Measurements from ENCODE around the gene DARS2.
"Not testable (repeated sequence)": the region's sequence is repeated elsewhere in the genome, so short reads cannot be mapped to it uniquely, and the experiment has no call there.

DARS2 gene

DNA sequence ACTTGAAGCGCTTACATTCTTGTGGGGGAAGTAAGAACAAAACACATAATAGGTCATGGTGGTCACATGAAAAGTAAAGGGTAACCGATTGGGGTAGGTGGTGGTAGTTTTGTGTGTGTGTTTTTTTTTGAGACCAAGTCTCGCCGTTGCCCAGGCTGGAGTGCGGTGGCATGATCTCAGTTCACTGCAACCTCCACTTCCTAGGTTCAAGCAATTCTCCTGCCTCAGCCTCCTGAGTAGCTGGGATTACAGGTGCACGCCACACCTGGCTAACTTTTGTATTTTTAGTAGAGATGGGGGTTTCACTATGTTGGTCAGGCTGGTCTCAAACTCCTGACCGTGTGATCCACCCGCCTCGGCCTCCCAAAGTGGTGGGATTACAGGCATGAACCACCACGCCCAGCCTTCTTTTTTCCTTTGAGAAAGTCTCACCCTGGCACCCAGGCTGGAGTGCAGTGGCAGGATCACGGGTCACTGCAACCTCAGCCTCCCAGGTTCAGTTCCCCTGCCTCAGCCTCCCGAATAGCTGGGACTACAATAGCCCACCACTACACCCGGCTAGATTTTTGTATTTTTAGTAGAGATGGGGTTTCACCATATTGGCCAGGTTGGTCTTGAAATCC, 37.8 kb downstream of the DARS2 start:
- not testable (repeated sequence) for DNase-seq

DNA sequence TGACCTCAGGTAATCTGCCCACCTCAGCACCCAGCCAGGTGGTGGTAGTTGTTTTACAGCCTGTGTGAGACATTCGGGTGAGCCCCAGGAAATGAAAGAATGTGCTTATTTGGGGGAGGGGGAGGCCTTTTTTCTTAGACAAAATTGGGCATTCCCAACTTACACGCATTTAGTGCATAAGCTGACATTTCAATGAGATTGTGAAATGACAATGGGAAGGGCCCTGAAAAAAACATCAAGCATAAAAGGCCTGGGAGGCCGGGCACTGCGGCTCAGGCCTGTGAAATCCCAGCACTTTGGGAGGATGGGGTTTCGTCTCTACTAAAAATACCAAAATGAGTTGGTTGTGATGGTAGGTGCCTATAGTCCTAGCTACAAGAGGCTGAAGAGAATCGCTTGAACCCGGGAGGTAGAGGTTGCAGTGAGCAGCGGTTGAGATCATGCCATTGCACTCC, 38.3 kb downstream of the DARS2 start:
- DNase-seq: no peak

- no peak for DNase-seq
These were observed 39.0 kb downstream of the DARS2 start for GRCh38 chr1:173863224-173864161.

DNA sequence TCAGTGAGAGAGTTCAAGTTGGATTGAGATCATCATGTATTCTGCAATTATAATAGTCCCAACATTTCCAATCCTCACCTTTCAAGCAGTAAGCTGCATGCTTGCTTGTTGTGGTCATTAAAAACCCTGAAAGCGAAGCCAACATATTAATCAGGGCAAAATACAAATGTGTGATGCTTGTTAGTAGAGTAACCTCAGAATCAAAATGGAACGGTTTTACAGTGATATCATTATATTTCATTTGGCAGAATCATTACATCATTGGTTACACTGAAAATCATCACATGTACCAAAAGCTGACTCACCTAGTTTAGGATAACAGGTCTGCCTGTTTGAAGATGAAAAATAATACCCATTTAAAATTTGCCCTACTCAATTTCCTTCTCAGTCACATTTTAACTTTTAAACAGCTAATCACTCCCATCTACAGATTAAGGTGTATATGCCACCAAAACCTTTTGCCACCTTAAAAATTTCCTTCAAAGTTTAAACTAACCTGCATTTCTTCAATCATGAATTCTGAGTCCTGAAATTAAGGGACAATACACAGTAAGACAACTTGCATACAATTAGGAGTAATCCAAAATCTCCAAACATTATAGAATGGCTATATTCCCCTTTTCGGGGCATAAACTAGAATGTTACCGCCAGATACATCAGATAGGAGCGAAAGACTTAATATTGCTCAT, 39.9 kb downstream of the DARS2 start:
- DNase-seq: no peak

DNA sequence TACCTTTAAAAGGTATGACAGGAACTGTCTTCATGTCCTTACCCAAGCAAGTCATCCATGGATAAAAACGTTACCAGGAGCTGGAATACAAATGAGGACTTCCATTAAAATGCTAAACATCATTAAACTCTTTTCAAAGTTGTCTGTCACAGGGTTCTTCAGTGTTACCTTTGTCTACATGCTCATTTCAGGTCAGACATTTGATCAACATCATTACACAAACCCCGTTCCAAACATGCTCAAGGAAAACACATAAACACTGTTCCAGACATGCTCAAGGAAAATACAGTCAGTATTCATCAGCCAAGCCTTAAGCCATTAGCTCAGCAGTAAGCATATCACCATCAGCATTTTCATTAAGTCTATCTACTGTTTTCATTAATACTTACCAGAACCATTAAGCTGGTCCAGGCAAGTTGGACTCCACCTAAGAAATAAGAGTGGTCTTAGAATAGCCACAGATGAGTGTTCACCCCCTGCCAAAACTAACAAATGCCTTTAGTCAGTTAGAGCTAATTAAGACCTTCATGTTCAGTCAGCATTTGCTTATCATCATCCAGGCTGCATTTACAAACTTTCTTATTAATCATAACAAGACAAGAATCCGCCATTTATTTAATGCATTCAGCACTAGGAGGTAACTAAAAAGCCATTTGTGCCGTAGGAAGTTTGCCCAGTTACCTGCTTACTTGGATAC, 41.1 kb downstream of the DARS2 start:
- no peak for DNase-seq

DNA sequence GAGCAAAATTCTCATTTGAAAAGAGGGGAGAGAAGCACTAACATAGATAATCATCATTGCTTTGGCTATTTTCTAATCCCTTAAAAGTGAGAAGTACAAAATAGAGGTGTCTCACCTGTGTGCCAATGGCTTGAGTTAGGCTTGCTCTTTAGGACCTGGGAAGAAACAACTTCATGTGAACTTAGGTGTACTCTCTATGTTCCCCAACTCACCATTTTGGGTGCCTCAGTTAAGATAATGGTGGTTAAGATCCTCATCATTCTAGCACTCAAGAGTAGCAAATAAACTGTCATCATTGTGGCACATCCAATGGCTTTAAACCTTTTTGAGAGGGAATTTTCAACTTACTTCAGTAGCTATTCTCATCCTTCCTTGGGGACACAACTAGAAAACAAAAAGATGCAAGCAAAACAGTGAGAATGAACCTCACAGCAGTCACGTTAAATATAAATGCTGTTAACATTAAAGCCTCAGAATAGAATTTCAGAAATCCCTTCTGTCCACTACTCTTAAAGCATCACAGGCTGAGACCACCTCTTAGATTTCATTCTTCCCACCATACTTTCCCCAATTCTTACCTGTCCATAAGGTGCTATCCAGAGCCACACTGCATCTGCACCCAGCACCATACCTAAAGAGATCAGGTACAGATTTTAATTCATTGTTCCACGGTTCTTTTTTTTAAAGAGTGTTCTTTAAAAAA, 42.1 kb downstream of the DARS2 start:
- DNase-seq: no peak

DNA sequence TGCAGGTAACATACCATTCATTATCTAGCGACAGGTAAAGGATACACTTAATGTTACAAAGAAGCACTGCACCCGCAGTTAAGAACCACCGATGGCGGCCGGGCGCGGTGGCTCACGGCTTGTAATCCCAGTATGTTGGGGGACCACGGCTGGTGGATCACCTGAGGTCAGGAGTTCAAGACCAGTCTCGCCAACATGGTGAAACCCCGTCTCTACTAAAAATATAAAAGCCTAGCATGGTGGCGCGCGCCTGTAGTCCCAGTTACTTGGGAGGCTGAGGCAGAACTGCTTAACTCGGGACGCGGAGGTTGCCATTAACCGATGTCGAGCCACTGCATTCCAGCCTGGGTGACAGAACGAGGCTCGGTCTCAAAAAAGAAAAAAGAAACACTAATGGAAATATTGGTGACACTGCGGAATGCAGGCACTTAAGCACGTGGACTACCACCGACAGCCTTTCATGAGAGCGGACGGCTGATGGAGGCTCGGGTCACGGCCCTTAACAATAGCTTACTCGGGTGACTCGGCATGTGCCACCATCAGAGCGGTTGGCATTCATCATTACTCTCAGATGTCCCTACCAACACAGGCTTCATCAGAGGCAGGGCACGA, 42.8 kb downstream of the DARS2 start:
- DNase-seq: peak; percentile 11

DNA sequence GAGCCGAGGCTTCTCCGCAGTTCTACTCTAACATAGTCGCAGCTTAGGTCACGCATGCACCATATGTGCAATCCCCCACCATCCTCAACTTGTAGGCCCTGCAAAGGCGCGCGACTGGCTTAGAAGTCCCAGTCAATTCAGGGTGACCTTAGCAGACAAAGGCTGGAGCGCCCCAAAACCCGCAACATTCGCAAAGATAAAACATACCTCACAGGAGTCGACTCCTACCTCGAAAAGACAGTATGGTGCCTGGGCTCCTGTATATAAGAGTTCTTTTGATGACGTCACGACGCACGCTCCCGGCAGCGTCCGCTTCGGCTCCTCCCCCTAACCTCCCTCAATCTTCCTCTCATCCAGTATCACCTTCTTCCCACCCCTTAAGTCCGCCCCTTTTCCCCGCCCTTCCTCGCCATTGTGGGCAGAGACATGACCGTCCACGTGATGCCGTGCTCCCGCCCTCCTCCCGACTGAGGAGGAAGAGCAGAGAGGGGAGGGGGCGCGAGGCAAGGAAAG, 43.3 kb downstream of the DARS2 start, which contains the start of gene GAS5:
Gene GAS5 (minus strand): TSS at position 237 of the 513 bp plus-strand sequence.
- DNase-seq: peak; percentile 97

DNA sequence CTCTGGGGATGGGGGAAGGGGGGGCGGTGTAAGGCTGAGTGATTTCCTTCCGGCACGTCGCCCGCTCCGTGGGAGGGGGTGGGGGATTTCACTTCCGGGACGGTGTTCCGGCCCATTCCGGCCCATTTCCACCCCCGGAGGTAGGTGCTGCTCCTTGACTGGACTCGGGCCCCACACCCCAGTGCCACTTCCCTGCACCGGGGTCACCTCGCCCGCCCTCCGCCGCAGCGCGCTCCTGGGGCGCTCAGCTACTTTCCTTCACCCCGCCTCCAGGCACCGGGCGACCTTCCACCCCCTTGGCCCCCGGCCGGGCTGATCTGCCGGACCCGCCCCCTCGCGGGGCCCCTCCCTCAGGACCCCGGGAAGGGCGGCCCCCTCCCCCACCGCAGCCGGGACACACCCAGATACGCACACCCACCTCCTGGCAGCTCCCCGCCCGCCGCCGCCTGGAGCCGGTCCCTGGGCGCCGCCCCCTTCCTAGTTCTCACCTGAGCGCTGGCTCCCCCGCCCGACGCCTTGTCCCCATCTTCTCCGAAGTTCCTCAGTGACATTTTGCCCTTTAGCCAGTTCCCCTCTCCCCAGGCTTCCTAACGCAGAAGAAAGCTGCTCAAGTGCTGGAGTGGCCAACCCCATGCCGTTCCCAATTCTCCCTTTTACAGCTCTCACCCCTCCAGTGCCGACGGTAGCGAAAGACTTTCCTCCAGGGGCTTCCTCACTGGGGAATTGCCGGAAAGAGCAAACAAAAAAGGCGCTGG, 44.0 kb downstream of the DARS2 start, which contains the start of gene ZBTB37:
Gene ZBTB37 (plus strand): TSS at position 115 of the 755 bp plus-strand sequence. CDS start 1,846 bp downstream, outside the sequence.
- DNase-seq: peak; percentile 85

- no peak for DNase-seq
These were observed 44.5 kb downstream of the DARS2 start for GRCh38 chr1:173869021-173869359.

DNA sequence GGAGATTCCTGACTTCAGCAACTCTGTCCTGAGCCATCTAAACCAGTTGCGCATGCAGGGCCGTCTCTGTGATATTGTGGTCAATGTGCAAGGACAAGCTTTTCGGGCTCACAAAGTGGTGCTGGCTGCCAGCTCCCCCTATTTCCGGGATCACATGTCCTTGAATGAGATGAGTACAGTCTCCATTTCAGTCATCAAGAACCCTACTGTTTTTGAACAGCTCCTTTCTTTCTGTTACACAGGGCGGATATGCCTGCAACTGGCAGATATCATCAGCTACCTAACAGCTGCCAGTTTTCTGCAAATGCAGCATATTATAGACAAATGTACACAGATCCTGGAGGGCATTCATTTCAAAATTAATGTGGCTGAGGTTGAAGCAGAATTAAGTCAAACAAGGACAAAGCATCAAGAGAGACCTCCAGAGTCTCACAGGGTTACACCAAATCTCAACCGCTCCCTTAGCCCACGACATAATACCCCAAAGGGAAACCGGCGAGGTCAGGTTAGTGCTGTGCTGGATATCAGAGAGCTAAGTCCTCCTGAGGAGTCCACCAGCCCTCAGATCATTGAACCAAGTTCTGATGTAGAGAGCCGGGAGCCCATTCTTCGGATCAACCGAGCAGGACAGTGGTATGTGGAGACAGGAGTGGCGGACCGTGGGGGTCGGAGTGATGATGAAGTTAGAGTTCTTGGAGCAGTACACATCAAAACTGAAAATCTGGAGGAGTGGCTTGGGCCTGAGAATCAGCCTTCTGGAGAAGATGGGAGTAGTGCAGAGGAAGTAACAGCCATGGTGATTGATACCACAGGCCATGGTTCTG, 46.0 kb downstream of the DARS2 start:
- DNase-seq: no peak

DNA sequence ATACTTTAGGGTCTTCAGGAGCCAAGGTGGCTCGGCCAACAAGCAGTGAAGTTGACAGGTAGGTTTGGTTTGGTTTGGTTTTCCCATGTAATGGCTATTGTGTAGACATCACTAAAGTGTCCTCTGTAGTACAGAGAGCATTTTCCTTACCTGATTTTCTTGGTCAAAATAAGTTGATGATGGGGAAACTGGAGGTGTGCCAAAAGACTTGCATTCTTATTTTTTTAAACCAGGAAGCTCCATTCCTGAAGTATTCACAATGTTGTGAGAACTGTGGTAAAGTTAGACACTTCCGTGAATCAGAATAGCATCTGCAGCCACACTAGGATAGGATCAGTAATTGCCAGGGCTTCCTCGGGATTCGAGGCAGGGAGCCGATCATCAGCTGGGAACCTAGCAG, 46.6 kb downstream of the DARS2 start:
- DNase-seq: no peak

- no peak for DNase-seq
These were observed 47.0 kb downstream of the DARS2 start for GRCh38 chr1:173871500-173871899.

- DNase-seq: no peak
These were observed 52.3 kb downstream of the DARS2 start for GRCh38 chr1:173876732-173877131.

- DNase-seq: no peak
These were observed 53.8 kb downstream of the DARS2 start for GRCh38 chr1:173878251-173878650.

DNA sequence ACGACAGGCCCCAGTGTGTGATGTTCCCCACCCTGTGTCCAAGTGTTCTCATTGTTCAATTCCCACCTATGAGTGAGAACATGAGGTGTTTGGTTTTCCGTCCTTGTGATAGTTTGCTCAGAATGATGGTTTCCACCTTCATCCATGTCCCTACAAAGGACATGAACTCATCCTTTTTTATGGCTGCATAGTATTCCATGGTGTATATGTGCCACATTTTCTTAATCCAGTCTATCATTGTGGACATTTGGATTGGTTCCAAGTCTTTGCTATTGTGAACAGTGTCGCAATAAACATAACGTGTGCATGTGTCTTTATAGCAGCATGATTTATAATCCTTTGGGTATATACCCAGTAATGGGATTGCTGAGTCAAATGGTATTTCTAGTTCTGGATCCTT, 56.6 kb downstream of the DARS2 start:
- DNase-seq: not testable (repeated sequence)

GRCh38 chr1:173884701-173885100, 60.2 kb downstream of the DARS2 start:
- DNase-seq: no peak

DNA sequence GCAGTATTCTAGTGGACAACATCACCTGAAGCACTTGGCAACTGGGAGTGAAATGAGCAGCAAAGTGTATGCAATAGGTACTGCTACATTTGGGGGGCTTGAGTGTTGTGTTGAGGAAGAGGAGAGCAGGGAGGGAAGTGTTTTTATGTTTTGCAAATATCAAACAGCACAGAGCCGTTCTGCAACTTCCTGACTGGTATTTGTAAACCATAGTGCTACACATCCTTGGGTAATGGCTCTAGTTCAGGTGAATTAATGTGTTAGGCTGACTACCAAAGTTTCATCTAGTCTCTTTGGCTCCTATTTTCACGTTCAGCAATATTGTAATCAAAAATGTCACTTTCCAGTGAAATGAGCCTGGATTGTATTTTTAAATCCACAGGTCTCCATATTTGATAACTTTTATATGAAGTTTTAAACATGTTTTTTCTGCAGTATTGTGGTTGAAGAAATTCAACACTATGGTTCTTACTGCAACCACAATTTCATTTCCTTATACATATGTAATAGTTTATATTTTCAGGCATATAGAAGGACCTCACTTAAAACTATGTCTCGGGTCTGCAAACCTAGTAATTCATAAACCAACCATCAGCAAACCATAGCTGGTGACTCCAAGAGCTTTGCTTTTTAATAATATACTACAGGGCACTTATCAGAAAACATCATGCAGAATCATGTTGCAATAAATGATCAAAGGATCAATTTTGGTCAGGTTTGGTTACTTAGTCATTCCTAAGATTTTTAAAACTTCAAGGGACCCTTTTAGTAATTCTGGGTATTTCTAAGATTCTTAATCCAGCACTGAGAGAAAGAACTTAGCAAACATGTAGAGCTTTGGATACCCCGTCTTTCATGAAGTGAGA, 62.5 kb downstream of the DARS2 start:
- DNase-seq: no peak

GRCh38 chr1:173887627-173888026, 63.2 kb downstream of the DARS2 start:
- DNase-seq: no peak
